ENCODE data around the gene MINK1.
A peak's percentile ranks its signal among the peaks of the same experiment; 100 is the strongest.

The MINK1 gene

DNA sequence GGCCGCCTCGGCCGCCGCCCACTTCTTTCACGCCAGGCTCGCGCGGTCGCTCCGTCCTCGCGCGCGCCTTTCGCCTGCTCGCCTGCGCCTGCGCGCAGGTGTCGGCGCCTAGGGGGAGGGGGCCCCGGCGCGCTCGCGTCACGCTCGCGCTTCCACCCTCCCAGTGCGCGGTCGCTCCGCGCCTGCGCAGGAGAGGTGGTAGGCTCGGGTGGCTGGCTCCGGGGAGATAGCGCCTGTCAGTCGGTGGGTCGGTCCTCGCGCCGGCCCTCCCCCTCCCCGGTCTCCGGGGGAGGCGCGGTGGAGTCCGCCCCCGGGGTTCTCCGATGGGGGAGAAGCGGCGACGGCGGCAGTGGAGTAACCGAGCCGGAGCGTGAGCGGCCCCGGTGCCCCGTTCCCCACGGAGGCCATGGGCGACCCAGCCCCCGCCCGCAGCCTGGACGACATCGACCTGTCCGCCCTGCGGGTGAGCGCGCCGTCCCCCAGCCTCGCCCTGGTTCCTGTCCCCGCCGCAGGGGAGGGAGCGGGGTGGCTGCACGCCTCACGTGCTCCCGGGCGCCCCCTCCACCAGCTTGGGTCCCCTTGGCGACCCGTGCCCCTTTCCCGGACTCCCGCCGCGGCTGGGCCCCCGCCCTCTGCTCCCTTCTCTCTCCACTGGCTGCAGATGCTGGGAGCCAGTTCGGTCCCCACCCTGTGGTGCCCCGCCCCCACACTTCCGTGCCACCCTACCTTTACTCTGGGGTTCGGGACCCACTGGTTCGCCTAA lies at the start of gene MINK1:
Gene MINK1, plus strand, starts transcription at position 163 of the 763 bp plus-strand sequence. Its CDS starts 244 bp downstream, at position 407.
- peak; percentile 78 to 80 (median 78) for DNase-seq (ENCODE audit: low read depth in 3 of 3, low spot score in 1 of 3)

DNA sequence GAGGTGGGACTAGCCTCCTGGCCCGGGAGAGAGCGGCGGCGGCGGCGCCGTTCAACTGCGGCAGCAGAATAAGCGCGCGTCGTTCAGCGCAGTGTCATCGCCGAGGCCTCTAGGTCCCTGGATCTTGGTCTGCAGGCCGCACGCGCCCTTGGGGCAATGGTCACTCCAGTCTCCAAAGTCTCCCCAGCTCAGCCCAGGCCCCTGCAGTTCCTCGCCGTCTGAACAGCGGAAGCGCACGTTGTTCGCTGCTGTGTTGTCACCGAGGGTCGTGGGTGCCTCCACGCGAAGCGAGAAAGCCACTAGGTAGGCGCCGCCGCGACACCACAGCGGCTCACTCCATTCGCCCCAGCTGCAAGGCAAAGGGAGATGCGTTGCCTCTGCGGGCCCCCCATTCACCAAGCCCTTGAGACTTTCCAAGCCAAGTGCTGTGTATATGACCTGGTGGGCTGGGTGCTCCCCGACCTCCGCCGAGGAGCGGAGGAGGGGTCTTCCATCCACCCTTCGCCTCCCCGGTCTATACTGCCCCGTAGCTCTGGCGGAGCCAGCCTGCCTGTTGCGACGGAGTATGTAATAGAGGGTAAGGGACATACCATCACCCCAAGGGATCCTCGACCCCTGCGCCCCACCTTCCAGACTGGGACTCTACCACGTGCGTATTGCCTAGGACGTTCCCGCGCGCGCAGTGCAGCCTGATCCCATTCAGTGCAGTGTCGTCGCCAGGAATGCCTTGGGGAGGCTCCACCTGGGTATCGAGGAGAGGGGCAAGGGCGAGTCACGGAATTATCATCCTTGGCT lies 47.6 kb upstream of the MINK1 start:
- DNase-seq (ENCODE audit: low read depth in 3 of 3, low spot score in 1 of 3): no peak

DNA sequence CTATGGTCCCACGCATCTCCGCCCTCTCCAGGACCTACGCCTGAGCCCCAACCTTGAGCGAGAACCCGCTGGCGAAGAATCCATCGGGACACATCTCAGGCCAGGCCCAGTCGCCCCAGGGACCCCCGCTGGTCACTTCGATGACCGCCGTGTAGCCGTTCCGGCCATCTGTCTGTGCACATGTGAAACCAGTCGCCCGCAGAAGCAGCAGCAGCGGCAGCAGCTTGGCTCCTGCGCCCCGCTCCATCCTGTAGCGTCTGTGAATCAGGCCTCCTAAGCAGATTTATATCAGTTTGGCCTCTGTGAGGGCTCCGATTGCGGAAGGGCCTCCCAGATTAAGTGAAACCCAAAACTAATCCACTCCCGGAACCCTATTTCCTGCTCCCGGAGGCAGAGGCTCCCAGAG lies 47.0 kb upstream of the MINK1 start, which contains the start of gene VMO1:
Gene VMO1, minus strand, starts transcription at position 259 of the 406 bp plus-strand sequence. Its CDS starts 12 bp downstream, at position 247.
- no peak for DNase-seq (ENCODE audit: low read depth in 3 of 3, low spot score in 1 of 3)

DNA sequence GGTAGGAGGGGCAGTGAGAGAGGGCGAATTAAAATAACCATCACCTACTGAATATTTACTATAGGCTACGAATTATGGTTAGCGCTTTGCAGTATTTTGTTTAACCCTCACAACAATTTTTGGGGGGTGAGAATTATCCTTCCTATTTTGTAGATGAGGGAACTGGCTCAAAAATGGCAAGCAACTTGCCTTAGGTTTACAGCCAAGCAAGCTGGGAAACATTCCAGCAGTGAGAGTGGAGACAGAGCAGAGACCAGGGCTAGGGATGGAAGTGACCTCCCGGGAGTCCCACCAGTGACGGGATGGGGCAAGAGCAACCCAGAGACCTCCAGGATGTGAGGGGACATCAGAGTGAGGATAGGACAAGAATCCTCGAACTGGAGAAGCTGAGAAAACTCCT lies 46.6 kb upstream of the MINK1 start:
- DNase-seq (ENCODE audit: low read depth in 3 of 3, low spot score in 1 of 3): no peak

DNA sequence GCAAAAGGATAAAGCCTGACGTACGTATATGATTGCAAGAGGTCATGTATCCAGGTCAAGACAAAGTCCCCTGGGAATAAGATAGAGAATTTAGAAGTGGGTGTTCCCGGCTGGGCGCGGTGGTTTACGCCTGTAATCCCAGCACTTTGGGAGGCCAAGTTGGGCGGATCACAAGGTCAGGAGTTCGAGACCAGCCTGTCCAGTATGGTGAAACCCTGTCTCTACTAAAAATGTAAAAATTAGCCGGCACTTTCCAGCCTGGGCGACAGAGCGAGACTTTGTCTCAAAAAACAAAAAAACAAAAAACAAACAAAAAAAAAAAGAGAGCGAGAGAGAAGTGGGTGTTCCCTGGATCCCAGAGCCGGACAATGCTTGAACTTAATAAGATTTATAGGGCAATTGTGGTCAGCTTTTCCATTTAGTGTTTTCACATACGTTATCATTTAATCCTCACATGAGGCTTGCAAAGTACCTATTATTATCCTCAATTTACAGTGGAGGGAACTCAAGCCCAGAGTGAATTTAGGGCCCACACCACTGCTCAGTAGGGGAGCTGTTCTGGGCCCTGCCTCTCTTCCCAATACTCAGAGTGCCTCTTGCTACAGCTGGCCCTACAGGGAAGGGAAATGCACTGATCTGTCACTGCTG lies 44.9 kb upstream of the MINK1 start:
- no peak for DNase-seq (ENCODE audit: low read depth in 3 of 3, low spot score in 1 of 3)

DNA sequence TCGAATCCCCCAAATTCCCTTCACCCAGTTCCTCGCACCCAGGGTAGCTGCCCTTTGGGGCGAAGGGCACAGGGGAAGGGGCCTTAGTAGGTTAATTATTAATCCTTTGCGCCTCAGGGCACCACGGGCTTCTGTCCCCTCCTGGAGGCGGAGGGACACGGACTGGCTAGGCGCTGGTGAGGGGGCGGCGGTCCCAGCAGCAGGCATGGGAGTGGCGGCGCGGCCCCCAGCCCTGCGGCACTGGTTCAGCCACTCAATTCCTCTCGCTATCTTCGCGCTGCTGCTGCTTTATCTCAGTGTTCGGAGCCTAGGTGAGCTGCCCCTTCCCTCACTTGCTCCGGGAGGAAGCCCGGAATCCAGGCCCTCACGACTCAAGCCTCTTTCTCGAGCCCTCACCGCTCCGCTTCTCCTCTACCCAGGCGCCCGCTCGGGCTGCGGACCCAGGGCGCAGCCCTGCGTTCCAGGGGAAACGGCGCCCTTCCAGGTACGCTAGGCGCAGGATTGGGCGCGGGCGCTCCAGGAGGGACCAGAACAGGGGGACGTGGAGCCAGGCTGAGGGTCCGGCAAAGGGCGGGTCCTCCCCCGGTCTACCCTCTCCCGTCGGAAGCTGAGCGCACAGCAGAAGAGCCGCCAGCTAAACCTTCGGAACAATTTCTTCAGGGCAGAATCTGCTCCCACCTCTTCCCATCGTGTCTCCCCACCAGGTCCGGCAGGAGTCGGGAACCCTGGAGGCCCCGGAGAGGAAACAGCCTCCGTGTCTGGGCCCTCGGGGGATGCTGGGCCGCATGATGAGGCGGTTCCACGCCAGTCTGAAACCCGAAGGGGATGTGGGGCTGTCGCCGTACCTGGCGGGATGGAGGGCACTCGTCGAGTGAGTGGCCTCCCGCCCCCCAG lies 44.1 kb upstream of the MINK1 start, which contains the start of gene GLTPD2:
Gene GLTPD2, plus strand, starts transcription at position 158 of the 894 bp plus-strand sequence. Its CDS starts 48 bp downstream, at position 206.
- DNase-seq (ENCODE audit: low read depth in 3 of 3, low spot score in 1 of 3): no peak

DNA sequence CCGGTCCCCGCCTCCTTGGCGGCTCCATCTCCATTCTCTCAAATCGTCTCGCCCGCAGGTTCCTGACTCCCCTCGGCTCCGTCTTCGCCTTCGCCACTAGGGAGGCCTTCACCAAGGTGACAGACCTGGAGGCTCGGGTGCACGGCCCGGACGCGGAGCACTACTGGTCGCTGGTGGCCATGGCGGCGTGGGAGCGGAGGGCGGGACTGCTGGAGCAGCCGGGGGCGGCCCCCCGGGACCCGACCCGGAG lies 43.5 kb upstream of the MINK1 start:
- DNase-seq (ENCODE audit: low read depth in 3 of 3, low spot score in 1 of 3): no peak

DNA sequence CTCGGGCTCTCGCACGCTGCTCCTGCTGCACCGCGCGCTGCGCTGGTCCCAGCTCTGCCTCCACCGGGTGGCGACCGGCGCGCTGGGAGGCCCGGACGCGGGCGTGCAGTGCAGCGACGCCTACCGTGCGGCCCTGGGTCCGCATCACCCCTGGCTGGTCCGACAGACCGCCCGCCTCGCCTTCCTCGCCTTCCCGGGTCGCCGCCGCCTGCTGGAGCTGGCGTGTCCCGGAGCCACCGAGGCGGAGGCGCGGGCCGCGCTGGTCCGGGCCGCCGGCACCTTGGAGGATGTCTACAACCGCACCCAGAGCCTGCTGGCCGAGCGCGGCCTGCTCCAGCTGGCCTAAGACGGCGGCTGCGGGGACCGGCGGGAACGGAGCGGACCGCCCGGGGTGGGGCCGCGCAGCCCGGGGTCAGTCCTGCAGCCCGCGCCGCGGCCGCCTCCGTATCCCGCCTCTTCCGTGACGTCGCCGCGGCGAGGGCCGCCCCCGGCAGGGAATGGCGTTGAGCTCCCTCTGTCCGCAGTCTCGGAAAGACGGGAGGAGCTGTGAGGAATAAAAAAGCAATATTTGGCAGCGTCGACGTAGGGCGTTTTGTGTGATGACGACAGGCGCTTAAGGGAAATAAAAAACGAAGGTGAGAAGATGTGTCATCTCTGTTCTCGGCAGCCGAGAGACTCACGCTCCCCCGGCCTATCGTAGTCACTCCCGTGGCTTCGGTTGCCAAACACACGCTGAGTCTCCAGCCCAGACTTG lies 43.0 kb upstream of the MINK1 start:
- peak; percentile 38 to 61 (median 56) for DNase-seq (ENCODE audit: low read depth in 3 of 3, low spot score in 1 of 3)

DNA sequence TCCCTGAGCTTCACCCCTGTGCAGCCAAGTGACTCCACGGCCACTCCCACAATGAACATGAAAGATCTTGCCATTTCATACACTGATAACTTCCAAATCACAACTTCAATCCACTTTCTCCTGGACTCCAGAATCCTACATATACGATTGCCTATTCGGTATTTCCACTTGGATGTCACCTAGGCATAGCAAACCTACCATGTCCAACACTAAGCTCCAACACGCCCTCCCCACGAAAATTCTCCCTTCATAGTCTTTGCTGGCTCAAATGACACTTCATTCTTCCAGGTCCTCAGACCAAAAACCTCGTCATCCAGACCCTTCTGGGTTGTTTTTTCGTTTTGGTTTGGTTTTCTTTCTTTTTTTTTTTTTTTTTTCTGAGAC lies 42.4 kb upstream of the MINK1 start:
- no peak for DNase-seq (ENCODE audit: low read depth in 3 of 3, low spot score in 1 of 3)

DNA sequence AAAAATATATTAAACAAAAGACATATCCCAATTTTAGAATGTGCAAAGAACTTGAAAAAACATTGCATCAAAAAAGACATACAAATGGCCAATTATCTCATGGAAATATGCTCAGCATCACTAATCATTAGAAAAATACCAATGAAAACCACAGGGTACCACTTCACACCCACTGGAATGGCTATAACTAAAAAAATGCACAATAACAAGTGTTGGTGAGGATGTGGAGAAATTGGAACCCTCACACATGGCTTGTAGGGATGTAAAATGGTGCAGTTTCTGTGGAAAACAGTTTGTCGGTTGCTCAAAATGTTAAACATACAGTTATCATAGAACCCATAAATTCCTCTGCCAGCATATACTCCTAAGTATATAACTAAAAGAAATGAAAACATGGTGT lies 38.0 kb upstream of the MINK1 start:
- DNase-seq (ENCODE audit: low read depth in 3 of 3, low spot score in 1 of 3): no peak

DNA sequence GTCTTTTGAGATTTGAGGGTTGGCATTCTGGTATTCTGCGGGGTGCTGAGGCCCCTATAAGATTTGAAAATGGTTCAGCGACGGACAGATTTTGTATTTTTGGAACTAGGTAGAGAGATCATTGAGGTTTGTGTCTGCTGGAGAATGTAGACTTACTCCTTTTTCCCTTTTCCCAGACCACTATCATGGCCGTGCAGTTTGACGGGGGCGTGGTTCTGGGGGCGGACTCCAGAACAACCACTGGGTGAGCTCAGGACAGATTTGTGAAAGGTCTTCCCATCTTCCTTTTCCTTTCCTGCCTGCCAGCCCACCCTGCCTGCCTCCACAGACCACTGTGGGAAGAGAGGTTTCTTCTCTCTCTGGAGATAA lies 36.6 kb upstream of the MINK1 start:
- DNase-seq (ENCODE audit: low read depth in 3 of 3, low spot score in 1 of 3): no peak

DNA sequence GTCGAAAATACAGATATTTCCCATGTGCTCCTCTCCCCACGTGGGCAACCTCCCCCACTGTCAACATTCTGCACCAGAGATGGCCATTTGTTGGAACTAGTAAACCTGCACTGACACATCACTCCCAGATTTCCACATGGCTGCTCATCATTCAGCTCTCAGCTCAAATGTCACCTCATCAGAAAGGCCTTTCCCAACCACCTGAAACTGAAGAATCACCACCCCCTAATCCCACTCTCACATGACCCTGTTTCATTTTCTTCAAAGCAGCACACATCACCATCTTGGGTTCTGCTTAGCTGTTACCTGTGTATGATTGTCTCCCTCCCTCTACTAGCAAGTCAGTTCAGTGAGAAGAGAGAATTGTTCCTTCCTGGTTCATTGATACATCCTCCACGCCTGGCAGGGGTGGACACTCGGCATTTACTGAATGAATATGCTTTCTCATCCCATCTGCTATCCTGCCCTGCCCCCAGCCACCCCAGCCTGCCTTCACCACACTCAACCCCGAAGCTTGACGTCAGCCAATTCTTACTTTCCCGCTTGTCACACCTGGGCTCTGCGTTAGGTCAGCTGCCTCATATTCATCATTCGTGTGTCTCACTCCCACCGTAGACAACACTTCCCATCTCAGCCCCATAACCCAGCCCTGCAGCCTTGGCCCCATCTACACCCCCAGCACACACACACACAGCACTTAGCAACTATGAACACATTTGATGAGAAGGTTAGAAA lies 32.5 kb upstream of the MINK1 start:
- DNase-seq (ENCODE audit: low read depth in 3 of 3, low spot score in 1 of 3): no peak

DNA sequence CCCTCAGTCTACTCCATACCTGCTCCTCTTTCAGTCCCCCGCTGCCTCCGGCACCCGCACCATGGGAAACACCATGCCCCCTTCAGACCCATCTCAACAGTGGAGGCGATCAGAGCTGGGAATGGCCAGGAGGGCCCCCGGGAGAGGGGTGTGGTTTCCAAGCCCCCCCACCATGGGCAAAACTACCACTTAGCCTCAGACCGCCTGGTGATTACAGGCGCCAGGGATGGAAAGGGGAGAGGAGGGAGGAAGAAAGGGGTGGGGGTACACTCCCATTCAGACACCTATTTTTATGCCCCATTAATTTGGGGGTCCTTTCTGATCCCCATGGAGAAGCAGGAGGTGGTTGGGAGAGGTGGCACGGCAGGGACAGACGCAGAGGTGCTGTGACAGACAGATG lies 30.9 kb upstream of the MINK1 start, which contains the start of gene C17orf114:
Gene C17orf114, minus strand, starts transcription at position 101 of the 400 bp plus-strand sequence.
- DNase-seq (ENCODE audit: low read depth in 3 of 3, low spot score in 1 of 3): no peak

DNA sequence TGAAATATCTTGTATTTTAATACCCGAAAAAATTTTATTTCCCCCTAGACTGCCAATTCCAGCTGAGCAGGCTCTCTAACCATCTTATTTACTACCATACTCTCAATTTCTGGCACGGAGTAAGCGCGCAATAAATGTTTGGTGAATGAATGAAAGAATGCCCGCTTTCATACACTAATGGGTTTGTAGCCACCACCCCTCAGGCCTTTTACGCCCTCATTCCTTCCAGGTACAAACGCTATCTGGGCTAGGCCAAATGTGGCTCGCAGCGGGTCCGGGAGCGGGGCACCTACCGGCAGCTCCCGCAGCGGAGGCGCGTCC lies 26.7 kb upstream of the MINK1 start:
- DNase-seq (ENCODE audit: low read depth in 3 of 3, low spot score in 1 of 3): no peak

DNA sequence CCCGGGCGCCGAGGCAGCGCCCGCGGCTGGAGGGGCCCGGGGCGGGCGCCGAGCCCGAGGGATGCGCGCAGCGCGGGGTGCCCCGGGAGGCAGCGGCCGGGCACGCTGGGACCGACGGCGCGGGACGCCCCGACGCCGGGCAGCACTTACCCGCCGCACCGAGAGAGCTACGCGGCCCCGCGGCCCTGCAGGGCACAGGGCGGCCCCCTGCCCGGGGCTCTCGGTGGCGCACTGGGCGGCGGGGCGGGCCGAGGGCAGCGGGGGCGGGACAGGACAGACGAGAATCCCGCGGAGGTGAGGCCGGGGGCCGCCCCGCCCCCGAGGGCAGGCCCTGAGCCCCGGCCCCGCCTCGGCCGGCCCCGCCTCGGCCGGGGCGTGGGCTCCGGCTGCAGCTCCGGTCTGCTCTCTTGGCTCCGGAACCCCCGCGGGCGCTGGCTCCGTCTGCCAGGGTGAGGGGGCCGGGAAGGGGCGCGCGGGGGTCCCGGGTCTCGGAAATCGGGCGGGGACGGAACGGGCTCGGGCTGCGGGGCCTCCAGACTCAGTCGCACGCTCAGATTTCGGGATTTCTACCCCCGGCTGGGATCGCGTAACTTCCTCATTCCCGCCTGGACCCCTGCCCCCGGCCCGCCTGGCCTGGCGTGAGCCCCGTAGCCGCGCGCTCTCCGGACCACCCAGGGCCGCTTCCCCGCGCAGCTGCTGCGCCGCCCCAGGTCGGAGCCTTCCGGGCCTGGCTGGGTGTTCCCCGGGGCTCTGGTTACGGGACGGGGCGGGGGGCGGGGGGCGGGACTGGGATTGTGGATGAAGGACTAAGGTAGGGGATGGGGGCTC lies 26.1 kb upstream of the MINK1 start, which contains the start of gene PLD2:
Gene PLD2, plus strand, starts transcription at position 376 of the 828 bp plus-strand sequence. CDS start 621 bp downstream, outside the sequence.
- peak; percentile 64 to 80 (median 70) for DNase-seq (ENCODE audit: low read depth in 3 of 3, low spot score in 1 of 3)

DNA sequence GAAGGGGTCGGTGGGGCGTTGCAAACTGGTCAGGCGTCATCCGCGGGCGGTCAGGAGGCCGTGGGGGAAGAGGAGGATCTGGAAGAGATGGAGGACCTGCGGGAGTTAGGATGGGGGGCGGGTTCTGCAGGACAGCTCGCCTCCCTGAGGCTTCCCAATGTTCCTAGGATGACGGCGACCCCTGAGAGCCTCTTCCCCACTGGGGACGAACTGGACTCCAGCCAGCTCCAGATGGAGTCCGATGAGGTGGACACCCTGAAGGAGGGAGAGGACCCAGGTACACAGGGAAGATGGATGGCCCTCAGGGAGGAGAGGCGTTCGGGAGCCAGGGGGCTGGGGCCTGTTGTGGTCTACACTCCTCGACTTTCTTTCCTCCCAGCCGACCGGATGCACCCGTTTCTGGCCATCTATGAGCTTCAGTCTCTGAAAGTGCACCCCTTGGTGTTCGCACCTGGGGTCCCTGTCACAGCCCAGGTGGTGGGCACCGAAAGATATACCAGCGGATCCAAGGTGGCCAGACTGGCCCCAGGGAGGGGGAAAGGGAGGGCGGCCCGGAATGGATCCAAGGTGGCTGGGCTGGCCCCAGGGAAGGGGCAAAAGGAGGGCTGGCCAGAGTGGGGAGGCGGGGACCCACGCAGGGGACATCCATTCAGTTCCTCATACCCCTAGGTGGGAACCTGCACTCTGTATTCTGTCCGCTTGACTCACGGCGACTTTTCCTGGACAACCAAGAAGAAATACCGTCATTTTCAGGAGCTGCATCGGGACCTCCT lies 25.3 kb upstream of the MINK1 start:
- no peak for DNase-seq (ENCODE audit: low read depth in 3 of 3, low spot score in 1 of 3)

DNA sequence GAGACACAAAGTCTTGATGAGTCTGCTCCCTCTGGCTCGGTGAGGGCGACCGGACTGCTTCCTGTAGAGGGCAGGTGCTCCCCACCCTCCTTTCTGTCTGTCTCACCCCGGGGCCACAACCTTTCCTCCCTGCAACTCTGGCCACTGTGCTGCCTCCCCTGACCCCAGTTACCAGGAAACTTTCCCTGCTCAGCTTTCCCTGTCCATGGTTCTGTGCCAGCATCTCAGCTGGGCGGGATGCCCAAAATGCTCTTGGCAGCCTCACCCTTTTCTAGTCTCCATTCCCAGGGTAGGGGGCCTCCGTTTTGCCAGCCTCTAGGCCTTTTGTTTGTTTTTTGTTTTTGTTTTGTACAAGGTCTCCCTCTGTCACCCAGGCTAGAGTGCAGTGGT lies 24.8 kb upstream of the MINK1 start:
- DNase-seq (ENCODE audit: low read depth in 3 of 3, low spot score in 1 of 3): no peak
